ENCODE measurements around the gene RPL29. TPM values are rescaled to one million over a fixed set of nuclear protein-coding genes. Genes with fewer than 3 reads are reported as not detected.
"Not testable (repeated sequence)": the region's sequence is repeated elsewhere in the genome, so short reads cannot be mapped to it uniquely, and the experiment has no call there.

The RPL29 gene
- total RNA-seq, 2 donors from 2014 or later, result 657 to 687 TPM

DNA sequence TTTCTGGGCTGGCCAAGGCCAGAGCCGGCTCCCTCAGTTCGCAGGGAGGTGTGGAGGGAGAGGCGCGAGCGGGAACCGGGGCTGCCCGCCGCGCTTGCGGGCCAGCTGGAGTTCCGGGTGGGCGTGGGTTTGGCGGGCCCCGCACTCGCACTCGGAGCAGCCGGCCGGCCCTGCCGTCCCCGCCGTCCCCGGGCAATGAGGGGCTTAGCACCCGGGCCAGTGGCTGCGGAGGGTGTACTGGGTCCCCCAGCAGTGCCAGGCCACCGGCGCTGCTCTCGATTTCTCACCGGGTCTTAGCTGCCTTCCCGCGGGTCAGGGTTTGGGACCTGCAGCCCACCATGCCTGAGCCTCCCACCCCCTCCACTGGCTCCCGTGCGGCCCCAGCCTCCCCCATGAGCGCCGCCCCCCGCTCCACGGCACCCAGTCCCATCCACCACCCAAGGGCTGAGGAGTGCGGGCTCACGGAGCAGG is 5.2 kb downstream of the RPL29 start:
- intact Hi-C loops (cut with DNase I), result not testable (repeated sequence)

DNA sequence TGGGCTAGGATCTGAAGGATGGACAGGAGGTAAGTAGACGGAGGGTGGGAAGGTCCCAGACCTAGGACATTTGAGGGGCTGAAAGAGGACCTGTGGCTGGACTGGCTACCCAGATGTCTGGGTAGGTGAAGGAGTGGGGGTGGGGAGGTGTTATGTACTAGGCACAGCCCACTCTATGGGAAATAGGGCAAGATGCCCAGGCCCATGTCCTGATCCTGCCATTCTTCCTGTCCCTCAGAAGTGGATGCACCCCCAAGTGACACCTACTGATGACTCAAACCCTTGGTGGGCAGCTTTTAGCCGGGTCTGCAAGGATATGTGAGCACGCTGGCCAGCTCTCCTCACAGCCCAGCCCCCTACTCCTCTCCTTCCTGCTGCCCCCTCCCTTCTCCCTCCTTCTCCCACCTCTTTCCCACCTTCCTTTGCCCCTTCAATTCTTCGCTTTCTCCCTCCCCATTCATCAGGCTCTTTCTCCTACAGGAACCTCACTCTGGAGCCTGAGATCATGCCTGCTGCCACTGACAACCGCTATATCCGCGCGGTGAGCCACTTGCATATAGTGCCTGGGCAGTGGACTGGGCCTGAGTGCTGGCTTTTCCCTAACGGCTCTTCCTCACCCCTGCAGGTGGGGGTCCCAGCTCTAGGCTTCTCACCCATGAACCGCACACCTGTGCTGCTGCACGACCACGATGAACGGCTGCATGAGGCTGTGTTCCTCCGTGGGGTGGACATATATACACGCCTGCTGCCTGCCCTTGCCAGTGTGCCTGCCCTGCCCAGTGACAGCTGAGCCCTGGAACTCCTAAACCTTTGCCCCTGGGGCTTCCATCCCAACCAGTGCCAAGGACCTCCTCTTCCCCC is 7.2 kb downstream of the RPL29 start:
- intact Hi-C loops (cut with DNase I), result no loop called here
- no peak for DNase-seq (ENCODE audit: low spot score)

More for the DNA sequence above, 5.2 kb downstream of the RPL29 start:
- not testable (repeated sequence) for DNase-seq (ENCODE audit: low spot score)

DNA sequence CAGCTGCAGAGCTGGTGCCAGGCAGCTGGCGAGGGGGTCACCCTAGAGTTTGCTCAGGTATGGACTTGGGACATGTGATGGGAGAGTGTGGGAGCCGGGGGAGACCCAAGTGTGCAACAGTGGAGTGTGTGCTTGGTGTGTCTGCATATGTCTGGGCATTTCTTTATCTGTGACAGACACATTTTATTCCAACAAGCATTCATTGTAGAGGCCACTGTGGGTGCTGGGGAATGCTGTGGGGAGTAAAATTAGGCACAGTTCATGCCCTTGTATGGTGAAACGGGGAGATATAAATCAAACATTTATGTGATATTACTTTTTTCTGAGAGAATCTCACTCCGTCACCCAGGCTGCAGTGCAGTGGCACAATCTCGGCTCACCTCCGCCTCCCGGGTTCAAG is 8.1 kb downstream of the RPL29 start:
- intact Hi-C loops (cut with DNase I), result no loop called here
- DNase-seq (ENCODE audit: low spot score), result no peak

DNA sequence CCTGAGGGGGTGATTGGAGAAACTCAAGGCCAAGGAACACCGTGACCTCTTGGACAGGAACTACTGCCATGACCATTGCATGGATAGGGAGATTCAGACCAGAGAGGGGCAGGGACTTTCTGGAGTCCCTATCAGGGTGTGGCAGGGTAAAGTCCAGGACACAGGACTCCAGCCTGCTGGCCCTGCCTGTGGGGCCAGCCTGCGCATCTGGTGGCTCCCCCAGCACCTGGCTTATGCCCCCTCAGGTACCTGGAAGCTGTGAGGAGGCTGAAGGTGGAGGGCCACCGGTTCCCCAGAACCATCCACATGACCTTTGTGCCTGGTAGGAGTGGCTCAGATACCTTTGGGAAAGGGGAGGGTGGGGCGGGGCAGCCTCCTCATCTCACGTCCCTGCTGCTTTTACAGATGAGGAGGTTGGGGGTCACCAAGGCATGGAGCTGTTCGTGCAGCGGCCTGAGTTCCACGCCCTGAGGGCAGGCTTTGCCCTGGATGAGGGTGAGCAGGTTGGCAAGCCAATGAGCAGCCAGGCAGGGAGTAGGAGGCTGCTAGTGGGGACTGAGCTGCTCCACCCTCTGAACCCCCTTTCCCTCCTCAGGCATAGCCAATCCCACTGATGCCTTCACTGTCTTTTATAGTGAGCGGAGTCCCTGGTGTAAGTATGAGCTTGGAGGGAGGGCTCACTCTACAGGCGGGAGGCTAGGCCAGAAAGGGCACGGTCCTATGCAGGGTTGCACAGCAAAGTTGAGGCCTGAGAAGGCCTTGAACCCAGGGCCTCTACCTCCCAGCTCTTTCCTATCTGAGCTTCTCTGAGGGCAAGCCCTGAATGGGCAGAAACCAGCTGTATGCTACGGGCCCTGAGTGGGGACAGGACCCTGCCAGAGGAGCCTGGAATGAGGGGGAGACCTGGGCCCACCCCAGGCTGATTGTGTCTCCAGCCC is 9.4 kb downstream of the RPL29 start:
- no peak for DNase-seq (ENCODE audit: low spot score)
- intact Hi-C loops (cut with DNase I), result no loop called here

DNA sequence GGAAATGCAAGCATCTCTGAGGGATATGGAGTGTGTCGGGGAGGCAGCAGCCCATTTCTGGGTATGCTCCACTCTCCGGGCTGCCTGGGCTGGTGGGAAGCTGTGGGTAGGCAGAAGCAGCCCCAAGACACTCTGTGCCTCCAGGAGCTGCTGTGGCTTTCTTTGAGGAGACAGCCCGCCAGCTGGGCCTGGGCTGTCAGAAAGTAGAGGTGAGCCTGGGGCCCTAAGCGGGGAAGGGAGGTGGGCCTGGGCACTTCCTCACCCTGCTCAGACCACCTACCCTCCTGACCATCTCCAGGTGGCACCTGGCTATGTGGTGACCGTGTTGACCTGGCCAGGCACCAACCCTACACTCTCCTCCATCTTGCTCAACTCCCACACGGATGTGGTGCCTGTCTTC is 10.6 kb downstream of the RPL29 start:
- DNase-seq (ENCODE audit: low spot score), result no peak
- intact Hi-C loops (cut with DNase I), result no loop called here

DNA sequence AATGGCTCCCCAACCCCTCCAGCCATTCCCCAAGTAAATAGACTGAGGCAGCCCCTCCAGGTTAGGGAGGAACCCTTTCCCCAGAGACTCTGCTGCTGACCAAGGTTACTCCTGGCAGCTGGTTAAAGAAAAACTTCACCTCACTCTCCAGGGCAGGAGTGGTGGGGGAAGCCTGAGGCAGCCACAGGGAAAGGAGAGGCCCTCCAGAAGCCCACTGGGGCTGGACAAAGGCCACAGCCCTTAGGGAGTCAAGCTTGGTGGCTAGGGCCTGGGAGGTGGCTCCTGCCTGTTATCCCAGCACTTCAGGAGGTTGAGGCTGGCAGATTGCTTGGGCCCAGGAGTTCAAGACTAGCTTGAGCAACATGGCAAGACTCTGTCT is 11.4 kb downstream of the RPL29 start:
- DNase-seq (ENCODE audit: low spot score), result no peak
- intact Hi-C loops (cut with DNase I), result no loop called here

DNA sequence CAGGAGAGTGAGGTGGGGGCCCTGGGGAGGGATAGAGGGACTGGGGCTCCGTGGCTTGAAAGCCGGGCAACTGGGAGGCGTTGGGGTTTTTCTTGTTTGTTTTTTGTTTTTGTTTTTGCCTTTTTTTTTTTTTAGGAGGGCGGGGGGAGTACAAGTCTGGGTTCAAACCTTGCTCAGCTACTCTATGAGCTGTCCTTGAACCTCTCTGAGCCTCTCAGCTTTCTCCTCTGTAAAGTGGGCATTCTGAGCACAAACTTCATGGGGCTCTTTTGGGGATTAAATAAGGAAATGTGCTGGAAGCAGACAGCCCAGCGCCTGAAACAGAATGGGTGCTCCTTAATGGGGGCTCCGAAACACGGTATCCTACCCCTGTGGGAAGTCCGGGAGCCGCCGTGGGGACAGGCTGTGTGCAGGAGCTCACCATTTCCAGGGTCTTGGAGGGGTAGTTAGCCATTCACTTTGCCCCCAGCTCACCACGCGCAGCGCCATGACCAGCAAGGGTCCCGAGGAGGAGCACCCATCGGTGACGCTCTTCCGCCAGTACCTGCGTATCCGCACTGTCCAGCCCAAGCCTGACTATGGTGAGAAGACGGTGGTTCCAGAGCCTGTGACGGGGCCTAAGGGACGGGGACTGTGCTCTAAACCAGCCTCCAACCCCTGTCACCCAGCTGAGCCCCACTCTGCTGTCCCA is 12.0 kb downstream of the RPL29 start:
- intact Hi-C loops (cut with DNase I), result no loop called here
- DNase-seq (ENCODE audit: low spot score), result no peak

DNA sequence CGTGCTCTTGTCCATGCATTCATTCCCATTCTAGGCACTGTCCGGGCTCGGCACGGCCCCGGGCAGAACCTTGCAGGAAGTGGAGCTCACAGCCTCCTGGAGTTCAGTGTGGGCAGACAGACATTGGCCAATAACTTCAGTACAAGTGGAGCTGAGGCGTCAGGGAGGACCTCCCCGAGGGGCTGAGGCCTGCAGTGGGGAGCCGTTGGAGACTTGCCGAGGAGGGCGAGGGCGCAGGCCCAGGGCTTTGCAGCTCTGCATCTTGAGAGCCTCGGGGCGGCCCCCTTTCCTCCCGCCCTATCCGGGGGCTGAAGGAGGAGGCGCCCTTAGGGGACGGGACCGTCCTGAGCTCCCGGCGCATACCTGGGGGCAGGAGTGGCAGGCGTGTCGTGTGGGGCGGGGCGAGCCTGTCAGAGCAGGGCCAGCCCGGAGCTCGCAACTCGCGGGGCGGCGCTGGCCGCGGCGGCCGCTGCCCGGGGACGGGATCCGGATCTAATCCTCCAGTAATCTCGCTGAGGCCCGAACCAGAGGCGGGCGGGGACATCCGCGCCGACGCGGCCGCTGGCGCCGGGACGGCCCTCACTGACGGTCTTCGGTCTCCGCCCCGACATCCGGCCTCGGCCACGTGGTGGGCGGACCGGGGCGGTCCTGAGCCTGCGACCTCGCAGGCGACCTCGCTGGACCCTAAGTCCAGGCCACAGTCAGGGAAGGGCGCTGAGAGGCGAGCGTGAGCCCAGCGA is 12.7 kb downstream of the RPL29 start, which contains the start of gene ACY1:
ACY1 (plus strand) TSS at position 698 of the 740 bp plus-strand sequence. CDS start 530 bp downstream, outside the sequence.
- DNase-seq (ENCODE audit: low spot score), result peak; percentile 97
- intact Hi-C loops (cut with DNase I), result no loop called here

DNA sequence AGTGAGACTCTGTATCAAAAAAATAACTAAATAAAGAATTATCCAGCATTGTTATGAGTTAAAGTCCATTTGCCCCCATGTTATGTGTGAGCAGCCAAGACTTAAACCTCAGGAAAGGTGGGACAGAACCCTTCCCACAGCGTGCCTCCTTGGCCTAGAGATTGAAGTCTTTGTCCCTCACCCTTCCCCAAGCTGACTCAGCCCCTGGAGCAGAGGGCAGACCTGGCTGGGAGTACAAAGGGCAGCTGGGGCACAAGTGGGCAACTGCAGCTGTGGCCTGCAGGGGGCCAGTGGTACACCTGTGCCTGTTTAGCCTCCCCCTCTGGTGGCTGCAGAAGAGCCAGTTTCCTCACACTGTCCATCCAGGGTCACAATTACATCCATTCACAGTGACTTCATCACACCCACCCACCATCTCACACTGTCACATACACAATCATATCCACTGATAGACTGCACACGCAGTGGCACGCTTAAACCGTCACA is 13.3 kb downstream of the RPL29 start:
- intact Hi-C loops (cut with DNase I), result no loop called here
- no peak for DNase-seq (ENCODE audit: low spot score)

DNA sequence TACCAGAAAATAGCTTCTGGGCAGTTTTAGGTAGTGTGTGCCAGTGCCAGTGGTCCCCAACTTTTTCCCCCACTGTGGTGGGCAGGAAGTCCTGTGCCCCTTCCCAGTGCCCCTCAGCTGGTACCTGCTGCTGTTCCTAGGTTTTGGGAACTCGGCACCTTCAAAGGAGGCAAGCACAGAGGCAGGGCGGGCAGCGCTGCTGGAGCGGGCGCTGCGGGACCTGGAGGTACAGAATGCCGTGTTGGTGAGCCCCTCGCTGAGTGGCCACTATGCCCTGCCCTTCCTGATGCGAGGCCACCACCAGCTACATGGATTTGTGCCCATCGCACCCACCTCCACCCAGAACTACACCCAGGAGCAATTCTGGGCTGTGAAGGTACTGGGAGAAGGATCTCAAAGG is 15.4 kb downstream of the RPL29 start:
- no peak for DNase-seq (ENCODE audit: low spot score)
- intact Hi-C loops (cut with DNase I), result no loop called here

DNA sequence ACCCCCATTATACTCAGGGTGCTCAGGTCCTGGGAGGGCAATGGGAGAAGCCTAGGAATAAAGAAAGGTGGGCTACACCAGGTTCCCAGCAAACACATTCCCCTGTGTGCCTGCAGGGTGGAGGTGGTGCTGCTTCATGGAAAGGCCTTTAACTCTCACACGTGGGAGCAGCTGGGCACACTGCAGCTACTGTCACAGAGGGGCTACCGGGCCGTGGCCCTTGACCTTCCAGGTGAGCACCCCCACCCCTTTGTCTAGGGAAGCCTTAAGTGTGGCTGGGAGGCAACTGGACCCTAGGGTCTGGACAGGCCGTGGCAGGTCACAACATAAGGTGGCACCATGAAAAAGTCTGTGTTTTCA is 17.6 kb downstream of the RPL29 start:
- intact Hi-C loops (cut with DNase I), result loop anchor here in 1 of 2 donors (1.0 kb wide), 1 partner anchor 36 kb away; the partner anchor contains the start of gene PARP3

DNA sequence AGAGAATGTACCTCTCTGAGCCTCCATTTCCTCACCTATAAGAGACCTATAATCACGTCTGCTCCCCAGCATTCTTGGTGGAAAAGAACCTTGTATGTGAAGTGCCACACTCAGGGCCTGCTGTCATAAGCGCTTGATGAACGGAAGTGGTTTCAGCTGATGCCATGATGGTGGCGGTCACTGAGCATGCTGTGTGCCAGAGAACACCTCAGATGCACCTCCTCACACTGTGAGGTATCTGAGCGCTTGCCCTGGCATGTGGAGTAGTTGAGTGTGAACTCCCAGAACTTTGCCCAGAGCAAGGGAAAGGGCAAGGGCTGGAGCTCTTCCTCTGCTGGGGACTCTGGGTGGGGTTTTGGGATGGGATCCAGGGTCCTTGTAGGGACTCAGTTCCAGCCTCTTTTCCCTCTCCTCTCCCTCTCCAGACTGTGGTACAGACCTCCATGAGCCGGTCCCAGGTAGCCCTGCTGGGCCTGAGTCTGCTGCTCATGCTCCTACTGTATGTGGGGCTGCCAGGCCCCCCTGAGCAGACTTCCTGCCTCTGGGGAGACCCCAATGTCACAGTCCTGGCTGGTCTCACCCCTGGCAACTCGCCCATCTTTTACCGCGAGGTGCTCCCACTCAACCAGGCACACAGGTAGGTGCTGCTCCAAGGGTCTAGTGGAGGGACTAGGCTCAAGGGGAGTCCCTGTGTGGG is 18.1 kb downstream of the RPL29 start:
- intact Hi-C loops (cut with DNase I), result loop anchor here in 1 of 2 donors (1.0 kb wide), 1 partner anchor 35 kb away; the partner anchor contains the start of gene PARP3
- no peak for DNase-seq (ENCODE audit: low spot score)

More for the DNA sequence above, 17.6 kb downstream of the RPL29 start:
- no peak for DNase-seq (ENCODE audit: low spot score)

DNA sequence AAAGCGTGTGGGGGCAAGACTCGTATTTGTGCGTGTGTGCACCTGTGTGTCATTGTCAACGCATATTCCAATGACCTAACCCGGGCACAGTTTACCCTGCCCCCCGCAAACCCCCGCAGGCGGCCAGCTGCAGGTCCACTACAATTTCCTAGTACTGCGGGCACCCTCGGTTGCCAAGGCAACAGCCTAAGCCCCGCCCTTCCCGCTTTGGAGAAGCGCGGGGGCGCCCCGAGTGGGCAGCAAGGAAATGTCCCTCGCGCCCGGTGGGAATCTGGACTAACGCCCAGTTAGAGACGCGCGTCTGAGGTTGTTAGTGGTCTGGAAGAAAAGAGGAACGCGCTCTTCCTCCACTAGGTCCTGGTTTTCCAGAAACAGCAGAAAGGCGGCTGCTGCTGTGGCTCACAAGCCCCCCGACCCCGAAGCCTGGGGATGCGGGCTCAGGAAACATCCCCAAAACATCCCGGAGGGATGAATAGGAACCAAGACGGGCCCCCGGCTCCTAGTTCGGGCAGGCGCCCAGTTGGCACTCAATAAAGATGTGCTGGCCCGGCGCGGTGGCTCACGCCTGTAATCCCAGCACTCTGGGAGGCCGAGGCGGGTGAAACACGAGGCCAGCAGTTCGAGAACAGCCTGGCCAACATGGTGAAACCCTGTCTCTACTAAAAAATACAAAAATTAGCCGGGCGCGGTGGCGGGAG is 19.7 kb downstream of the RPL29 start:
- intact Hi-C loops (cut with DNase I), result loop anchor here in 1 of 2 donors (1.0 kb wide), 1 partner anchor 18 kb away; no protein-coding TSS in a partner anchor

DNA sequence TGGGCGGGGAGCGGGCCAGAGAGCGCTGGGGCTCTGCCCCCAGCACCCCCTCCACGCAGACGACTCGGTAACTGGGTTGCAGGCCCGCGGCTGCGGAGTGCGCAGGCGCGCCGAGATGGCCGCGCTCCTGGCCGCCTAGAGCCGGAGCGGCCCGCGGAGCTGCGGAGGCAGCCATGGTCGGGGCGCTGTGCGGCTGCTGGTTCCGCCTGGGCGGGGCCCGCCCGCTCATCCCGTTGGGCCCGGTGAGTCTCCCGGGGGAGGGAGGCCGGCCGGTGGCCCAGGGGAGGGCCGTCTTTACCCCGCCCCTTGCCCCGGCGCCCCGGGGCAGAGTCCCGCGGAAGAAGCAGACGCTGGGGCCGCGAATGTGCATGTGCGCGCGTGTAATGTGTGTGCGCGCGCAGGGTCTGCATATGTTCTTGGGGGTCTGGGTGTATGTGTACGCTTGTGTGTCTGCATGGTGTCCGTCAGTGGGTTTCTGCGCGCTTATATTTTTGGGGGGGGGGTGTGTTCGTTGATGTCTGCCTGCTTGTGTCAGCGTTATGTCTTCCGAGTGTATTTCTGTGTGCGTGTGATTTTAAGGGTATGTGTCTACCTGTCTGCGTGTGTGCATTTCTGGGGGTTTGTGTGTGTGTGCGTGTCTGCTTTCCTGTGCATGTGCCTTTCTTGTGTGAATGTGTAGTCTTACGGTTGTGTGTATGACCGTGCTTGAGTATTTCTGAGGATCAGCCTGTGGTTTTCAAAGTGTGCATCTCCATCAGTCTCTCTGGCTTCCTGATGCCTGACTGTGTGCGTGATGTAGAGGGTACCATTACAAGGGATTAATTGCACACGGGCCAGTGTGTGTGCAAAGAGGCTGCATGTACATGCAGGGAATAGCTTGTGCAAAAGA is 20.5 kb downstream of the RPL29 start, which contains the start of gene ABHD14A:
ABHD14A (plus strand) TSS at position 102 of the 889 bp plus-strand sequence; CDS start at position 174, 72 bp downstream.
- intact Hi-C loops (cut with DNase I), result loop anchor here in 1 of 2 donors (1.0 kb wide), 1 partner anchor 19 kb away; no protein-coding TSS in a partner anchor
- peak; percentile 92 for DNase-seq (ENCODE audit: low spot score)

More for the DNA sequence above, 19.7 kb downstream of the RPL29 start:
- DNase-seq (ENCODE audit: low spot score), result peak; percentile 93

DNA sequence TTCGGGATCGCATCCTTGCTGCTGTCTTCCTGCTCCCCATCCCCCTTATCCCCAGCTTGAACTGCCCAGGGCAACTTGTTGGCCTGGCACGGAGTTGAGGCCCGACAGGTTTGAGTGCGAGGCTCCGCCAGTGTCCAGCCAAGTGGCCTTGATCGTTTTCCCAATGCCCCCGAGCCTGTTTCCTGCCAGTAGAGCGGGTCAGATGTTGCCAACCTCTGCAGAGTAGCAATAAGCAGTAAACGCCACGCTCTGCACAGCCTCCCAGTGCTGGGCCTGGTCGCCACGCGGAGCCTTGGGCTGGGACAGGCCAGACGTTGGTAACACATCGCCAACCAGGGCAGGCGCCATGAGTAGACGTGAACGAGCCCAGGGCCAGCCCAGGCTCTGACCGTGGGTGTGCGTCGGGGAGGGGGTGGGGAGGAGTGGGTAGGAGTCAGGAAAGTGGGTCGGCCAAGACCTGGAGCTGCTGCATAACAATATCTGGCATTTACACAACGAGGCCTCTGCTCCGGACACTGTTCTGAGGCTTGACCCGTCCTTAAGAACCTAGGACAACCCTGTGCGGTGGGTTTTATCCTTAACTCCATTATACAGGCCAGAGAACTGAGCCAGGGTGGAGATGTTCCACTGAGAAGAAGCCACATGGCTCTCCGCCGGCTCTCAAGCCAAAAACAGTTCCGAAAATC is 21.3 kb downstream of the RPL29 start:
- intact Hi-C loops (cut with DNase I), result no loop called here

More for the DNA sequence above, 21.3 kb downstream of the RPL29 start:
- DNase-seq (ENCODE audit: low spot score), result no peak

All from posterior vena cava (tissue), 2 donors.